HepG2 (cell line): ENCODE measurements around the gene KLF13. TPM values are rescaled to one million over a fixed set of nuclear protein-coding genes. Genes with fewer than 3 reads are reported as not detected.

Experiments used
- E2F5 ChIP-seq: sonication (generic); formaldehyde crosslinking; conservative IDR thresholded peaks from 2 replicates; pipeline ENCODE4 v1.4.0; 2020; ENCODE audit warnings: missing genetic modification reagents
- GMEB2 ChIP-seq: IDR thresholded peaks from 2 replicates; pipeline ENCODE4 v1.6.1; 2016; ENCODE audit warnings: missing biosample characterization, missing genetic modification reagents, low read depth
- MAF1 ChIP-seq: sonication (generic); formaldehyde crosslinking; IDR thresholded peaks from 2 replicates; pipeline ENCODE4 v1.5.0; 2020; ENCODE audit warnings: missing genetic modification reagents, borderline replicate concordance
- MAFG ChIP-seq: sonication (generic); formaldehyde crosslinking; IDR thresholded peaks from 2 replicates; pipeline ENCODE4 v1.5.1; 2020; ENCODE audit warnings: mild to moderate bottlenecking, missing genetic modification reagents
- PITX1 ChIP-seq: sonication (generic); formaldehyde crosslinking; IDR thresholded peaks from 2 replicates; pipeline ENCODE4 v1.5.1; 2020; ENCODE audit warnings: mild to moderate bottlenecking, missing genetic modification reagents
- PLRG1 ChIP-seq: fragments of 450-650 bp; conservative IDR thresholded peaks from 2 replicates; pipeline ENCODE4 v1.6.1; 2016
- RERE ChIP-seq: IDR thresholded peaks from 2 replicates; pipeline ENCODE4 v1.6.1; 2016; ENCODE audit warnings: low read depth, missing genetic modification reagents, missing compliant biosample characterization
- THAP7 ChIP-seq: sonication (generic); formaldehyde crosslinking; IDR thresholded peaks from 2 replicates; pipeline ENCODE4 v1.8.1; 2023; ENCODE audit warnings: mild to moderate bottlenecking, missing genetic modification reagents
- TOE1 ChIP-seq: sonication (generic); formaldehyde crosslinking; IDR thresholded peaks from 2 replicates; pipeline ENCODE4 v1.4.0; 2020; ENCODE audit warnings: mild to moderate bottlenecking, missing genetic modification reagents
- ZFP82 ChIP-seq: sonication (generic); formaldehyde crosslinking; IDR thresholded peaks from 2 replicates; pipeline ENCODE4 v1.5.1; 2020; ENCODE audit warnings: mild to moderate bottlenecking, missing genetic modification reagents, borderline replicate concordance
- ZHX2 ChIP-seq, 2 experiments: sonication (generic) in 1 of 2; formaldehyde crosslinking in 1 of 2; IDR thresholded peaks; 2 replicates each; pipeline versions ENCODE4 v1.6.1 to v1.9.0; 2014 to 2022; ENCODE audit warnings: antibody characterized with exemption in 1 of 2, borderline replicate concordance in 1 of 2, inconsistent platforms in 1 of 2, low read depth in 1 of 2, missing genetic modification reagents in 1 of 2
- ZNF749 ChIP-seq: sonication (generic); formaldehyde crosslinking; IDR thresholded peaks from 2 replicates; pipeline ENCODE4 v1.8.0; 2022; ENCODE audit warnings: mild to moderate bottlenecking, missing genetic modification reagents, moderate library complexity, borderline replicate concordance
- ZNF790 ChIP-seq: sonication (generic); formaldehyde crosslinking; IDR thresholded peaks from 2 replicates; pipeline ENCODE4 v1.8.0; 2022; ENCODE audit warnings: missing genetic modification reagents, mild to moderate bottlenecking, borderline replicate concordance
- polyA plus RNA-seq, 8 experiments: library from polyadenylated mRNA; depleted of rRNA in 3 of 8; stranded (reverse) in 7 of 8; unstranded in 1 of 8; fragments of >200 nt; fragmentation: Illumina TruSeq in 4 of 8; extraction: Trizol in 4 of 8; gene quantifications; 2 replicates each; pipeline versions ENCODE4 v1.2.1 to v1.2.3, GENCODE V29; 2011 to 2016; ENCODE audit warnings: low read depth in 4 of 8, missing spikeins in 1 of 8, mixed read lengths in 1 of 8; ENCODE audit not compliant: insufficient read depth in 1 of 8
- total RNA-seq, 5 experiments: library from RNA; depleted of rRNA; stranded (reverse); fragments of >200 nt; fragmentation: Illumina TruSeq; extraction: Trizol; gene quantifications; 2 replicates each; pipeline ENCODE4 v1.2.3, GENCODE V29; 2016; ENCODE audit warnings: low read depth in 1 of 5

KLF13 gene
- total and polyA plus RNA-seq, 2 of the 13 experiments (the other 11 are each of a cell fraction or from before 2014, with no cell fraction given), result 16.8 to 25.1 TPM

- no peak for TF ChIP-seq PITX1 (CRISPR knock-in tag)
- no peak for TF ChIP-seq MAF1 (CRISPR knock-in tag)
- no peak for TF ChIP-seq THAP7 (CRISPR knock-in tag)
- TF ChIP-seq ZNF790 (CRISPR knock-in tag), result no peak
- no peak for TF ChIP-seq E2F5 (CRISPR knock-in tag)
- no peak for TF ChIP-seq ZFP82 (CRISPR knock-in tag)
- TF ChIP-seq RERE (CRISPR knock-in tag), result no peak
- TF ChIP-seq ZHX2 (IDR thresholded peaks at IDR 0.05; ENCODE audit: low read depth), result peak; percentile 28; the same call in 1 of the 2 replicates
- no peak for TF ChIP-seq ZHX2 (CRISPR knock-in tag; IDR thresholded peaks at IDR 0.05; ENCODE audit: borderline replicate concordance)
- no peak for TF ChIP-seq ZNF749 (CRISPR knock-in tag)
- no peak for TF ChIP-seq PLRG1
- no peak for TF ChIP-seq TOE1
- no peak for TF ChIP-seq MAFG (CRISPR knock-in tag)
- no peak for TF ChIP-seq GMEB2 (CRISPR knock-in tag)
Observed at GRCh38 chr15:31327669-31328427, 1.2 kb downstream of the KLF13 start (continued).
